Natural killer cell (primary cell): ENCODE results near the gene ELAVL1. TPM values are rescaled to one million over a fixed set of nuclear protein-coding genes. Genes with fewer than 3 reads are reported as not detected.

ENCODE experiments used
- ATAC-seq, 3 donors: fragments of 150-1000 bp in 2 of 3; fragments of 200-7000 bp in 1 of 3; cut with Tn5 transposase; 1 replicate in 1 of 3; 2 replicates in 2 of 3; pipeline ENCODE4 v1.10.0; 2021; ENCODE audit warnings: mild to moderate bottlenecking in 2 of 3, moderate library complexity in 2 of 3
- DNase-seq, 2 donors: peaks; one replicate each; pipeline versions ENCODE4 v3.0.0 to v3.0.0-alpha.2; 2013 to 2021; ENCODE audit warnings: mixed read lengths in 1 of 2
- H3K27ac ChIP-seq: one replicate; pipeline ENCODE4 v1.5.1; 2013; ENCODE audit warnings: mild to moderate bottlenecking, low read length
- H3K27me3 ChIP-seq: one replicate; pipeline ENCODE4 v1.6.1; 2013; ENCODE audit warnings: low read length; ENCODE audit not compliant: control insufficient read depth, insufficient read depth
- H3K36me3 ChIP-seq: one replicate; pipeline ENCODE4 v1.6.1; 2013; ENCODE audit warnings: low read length; ENCODE audit not compliant: control insufficient read depth, insufficient read depth
- H3K4me1 ChIP-seq: one replicate; pipeline ENCODE4 v1.6.1; 2013; ENCODE audit warnings: low read length; ENCODE audit not compliant: control insufficient read depth, insufficient read depth
- H3K4me3 ChIP-seq: one replicate; pipeline ENCODE4 v1.5.1; 2013; ENCODE audit warnings: low read length
- H3K9me3 ChIP-seq: one replicate; pipeline ENCODE4 v1.6.1; 2013; ENCODE audit warnings: low read length; ENCODE audit not compliant: control insufficient read depth, insufficient read depth
- H3K27ac Mint-ChIP-seq, 2 donors: one replicate each; pipeline ENCODE4 v1.8.0; 2022; ENCODE audit warnings: mild to moderate bottlenecking in 2 of 2, mixed read lengths in 2 of 2, moderate library complexity in 1 of 2
- H3K27me3 Mint-ChIP-seq, 2 donors: one replicate each; pipeline ENCODE4 v1.8.0; 2022; ENCODE audit warnings: low read depth in 2 of 2, mixed read lengths in 2 of 2
- H3K36me3 Mint-ChIP-seq: one replicate; pipeline ENCODE4 v1.8.0; 2022; ENCODE audit warnings: mixed read lengths
- H3K4me1 Mint-ChIP-seq, 2 donors: one replicate each; pipeline ENCODE4 v1.8.0; 2022; ENCODE audit warnings: mixed read lengths in 2 of 2
- H3K4me3 Mint-ChIP-seq: one replicate; pipeline ENCODE4 v1.8.0; 2022; ENCODE audit warnings: mild to moderate bottlenecking, moderate library complexity, mixed read lengths
- H3K9me3 Mint-ChIP-seq, 2 donors: one replicate each; pipeline ENCODE4 v1.8.0; 2022; ENCODE audit warnings: mixed read lengths in 2 of 2
- WGBS: methylation state at CpG from one replicate; pipeline ENCODE4 v1.1.7; 2013; ENCODE audit warnings: missing lambda C conversion rate; ENCODE audit not compliant: insufficient coverage; 5-methylcytosine and 5-hydroxymethylcytosine counted together
- intact Hi-C: fragments of 100-400 bp; cut with micrococcal nuclease; formaldehyde crosslinking; loops from one replicate; pipeline ENCODE4 v1.14.2; 2022
- total RNA-seq, 4 donors: library from RNA; stranded (reverse); fragments of 120-200 nt in 1 of 4; gene quantifications; one replicate each; pipeline versions ENCODE4 v1.2.3 to v1.2.4, GENCODE V29; 2013 to 2022
- TF ChIP-seq, protein P1 (sequence below): fragments of 200-600 bp; IDR thresholded peaks from one replicate; pipeline ENCODE4 v1.8.0; 2022; ENCODE audit warnings: antibody characterized with exemption

Gene ELAVL1
- 10 to 100 TPM; 36.9 to 43.9 (median 43.8) TPM for total RNA-seq
- total RNA-seq (2013): 40.6 TPM

DNA sequence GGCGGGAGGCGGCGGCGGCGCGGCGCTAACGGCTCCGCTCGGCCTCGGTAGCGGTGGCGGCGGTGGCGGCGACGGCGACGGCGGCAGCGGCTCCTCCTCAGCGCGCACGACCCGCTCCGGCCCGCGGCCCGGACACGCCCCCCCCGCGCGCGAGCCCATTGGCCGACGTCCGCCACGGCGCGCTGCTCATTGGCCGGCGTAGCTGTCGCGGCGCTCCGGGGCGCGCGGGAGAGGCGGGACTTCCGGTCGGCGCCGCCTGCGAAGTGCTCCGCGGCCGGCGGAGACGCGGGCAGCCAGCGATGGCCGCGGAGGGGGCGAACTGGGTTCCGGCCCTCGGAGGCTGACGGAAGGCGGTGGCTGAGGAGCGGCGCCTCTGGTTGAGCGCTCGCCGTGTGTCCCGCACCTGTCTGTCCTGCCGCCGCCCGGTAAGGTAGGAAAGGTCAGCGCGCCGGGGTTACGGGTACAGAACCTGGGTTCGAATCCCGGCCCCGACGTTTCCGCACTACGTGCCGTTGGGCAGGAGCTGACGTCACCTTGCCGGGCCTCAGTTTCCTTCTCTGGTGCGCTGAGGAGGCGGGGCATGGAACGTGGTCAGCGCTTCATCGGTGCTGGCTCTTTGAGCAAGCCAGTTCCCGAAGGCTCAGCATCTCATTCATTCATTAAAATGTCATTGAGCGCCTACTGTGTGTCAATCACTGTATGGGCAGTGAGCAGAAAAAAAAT, at the start of gene ELAVL1:
ELAVL1 (minus strand) TSS at position 108 of the 723 bp plus-strand sequence. CDS start 13,826 bp downstream, outside the sequence.
- ATAC-seq (peak; percentile 91 to 97 (median 94)), DNase-seq (peak; percentile 92 to 95)
- no peaks in the 10 kb centered on the region for H3K27me3 ChIP-seq
- peak within 1 kb of the TSS; percentile 95 for H3K4me3 ChIP-seq
- TF ChIP-seq, protein P1, sequence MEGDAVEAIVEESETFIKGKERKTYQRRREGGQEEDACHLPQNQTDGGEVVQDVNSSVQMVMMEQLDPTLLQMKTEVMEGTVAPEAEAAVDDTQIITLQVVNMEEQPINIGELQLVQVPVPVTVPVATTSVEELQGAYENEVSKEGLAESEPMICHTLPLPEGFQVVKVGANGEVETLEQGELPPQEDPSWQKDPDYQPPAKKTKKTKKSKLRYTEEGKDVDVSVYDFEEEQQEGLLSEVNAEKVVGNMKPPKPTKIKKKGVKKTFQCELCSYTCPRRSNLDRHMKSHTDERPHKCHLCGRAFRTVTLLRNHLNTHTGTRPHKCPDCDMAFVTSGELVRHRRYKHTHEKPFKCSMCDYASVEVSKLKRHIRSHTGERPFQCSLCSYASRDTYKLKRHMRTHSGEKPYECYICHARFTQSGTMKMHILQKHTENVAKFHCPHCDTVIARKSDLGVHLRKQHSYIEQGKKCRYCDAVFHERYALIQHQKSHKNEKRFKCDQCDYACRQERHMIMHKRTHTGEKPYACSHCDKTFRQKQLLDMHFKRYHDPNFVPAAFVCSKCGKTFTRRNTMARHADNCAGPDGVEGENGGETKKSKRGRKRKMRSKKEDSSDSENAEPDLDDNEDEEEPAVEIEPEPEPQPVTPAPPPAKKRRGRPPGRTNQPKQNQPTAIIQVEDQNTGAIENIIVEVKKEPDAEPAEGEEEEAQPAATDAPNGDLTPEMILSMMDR: no peak
- whole genome bisulfite sequencing: under 1% methylated on average over 98 of the region's 98 CpGs
- Mint-ChIP-seq H3K9me3 (no peaks in the 10 kb centered on the region), H3K4me3 (peak within 1 kb of the TSS; percentile 85), H3K36me3 (no peaks in the 10 kb centered on the region), H3K4me1 (peaks cover 36% of the 10 kb centered on the region in 2 donors), H3K27ac (peak within 1 kb of the TSS; percentile 74 to 78), H3K27me3 (no peaks in the 10 kb centered on the region)
- H3K36me3 ChIP-seq: no peaks in the 10 kb centered on the region
- H3K4me1 ChIP-seq: peaks cover 39% of the 10 kb centered on the region
- peak within 1 kb of the TSS; percentile 90 for H3K27ac ChIP-seq
- intact Hi-C loops: no loop called here
- no peaks in the 10 kb centered on the region for H3K9me3 ChIP-seq

DNA sequence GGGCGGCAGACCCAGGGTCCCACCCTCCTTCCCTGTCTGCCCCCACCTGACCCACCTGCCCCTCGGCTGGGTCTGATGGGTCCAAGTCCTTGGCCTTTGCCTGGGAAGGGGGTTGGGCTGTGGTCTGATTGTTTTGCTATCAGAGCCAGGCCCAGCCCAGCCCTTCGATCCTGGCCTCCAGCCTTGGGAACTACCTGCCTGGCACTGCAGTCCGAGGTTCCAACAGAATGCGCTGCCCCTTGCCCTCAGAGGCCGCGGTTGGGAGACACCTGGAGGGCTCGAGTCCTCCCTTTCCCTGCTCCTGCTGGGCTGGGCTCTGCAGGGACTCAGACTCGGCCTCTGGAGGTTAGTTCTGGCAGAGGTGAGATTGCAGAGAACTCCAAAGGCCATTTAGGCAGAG, 48.7 kb upstream of the ELAVL1 start:
- peaks cover 26% of the 10 kb centered on the region for H3K4me1 ChIP-seq
- Mint-ChIP-seq H3K27me3 (no peaks in the 10 kb centered on the region), H3K4me1 (peaks cover 7 to 24% of the 10 kb centered on the region in 2 donors), H3K9me3 (no peaks in the 10 kb centered on the region), H3K27ac (peak overlapping the region; percentile 12 to 52), H3K36me3 (no peaks in the 10 kb centered on the region), H3K4me3 (no peak overlapping the region)
- no peaks in the 10 kb centered on the region for H3K36me3 ChIP-seq
- intact Hi-C loops: no loop called here
- 83% methylated on average over 9 of the region's 9 CpGs for WGBS
- H3K27me3 ChIP-seq: no peaks in the 10 kb centered on the region
- TF ChIP-seq, protein P1: no peak
- ATAC-seq: no peak
- DNase-seq: no peak
- H3K27ac ChIP-seq: no peak overlapping the region
- no peaks in the 10 kb centered on the region for H3K9me3 ChIP-seq
- H3K4me3 ChIP-seq: no peak overlapping the region

DNA sequence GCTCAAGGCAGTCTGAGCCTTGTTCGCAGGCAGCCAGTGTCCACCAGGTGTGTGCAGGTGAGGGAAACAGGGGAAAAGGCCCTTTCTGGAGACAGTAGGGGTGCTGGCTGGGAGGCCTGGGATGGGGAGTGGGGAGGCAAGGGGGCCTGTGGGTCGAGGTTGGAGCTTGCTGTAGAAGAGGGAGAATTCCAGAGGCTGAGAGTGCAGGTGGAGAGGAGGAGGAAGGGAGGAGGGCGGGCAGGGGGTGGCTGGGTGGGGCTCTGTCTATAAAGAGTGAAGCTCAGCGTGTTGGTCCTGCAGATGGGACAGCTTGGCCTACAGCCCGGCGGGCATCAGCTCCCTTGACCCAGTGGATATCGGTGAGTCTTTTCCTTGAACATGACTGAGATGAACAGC, 47.0 kb upstream of the ELAVL1 start, which contains the start of gene CCL25:
CCL25 (plus strand) TSS at position 297 of the 396 bp plus-strand sequence. CDS start 290 bp downstream, outside the sequence.
- 87% methylated on average over 7 of the region's 7 CpGs for whole genome bisulfite sequencing
- no peaks in the 10 kb centered on the region for H3K27me3 Mint-ChIP-seq
- intact Hi-C loops: no loop called here
- no peaks in the 10 kb centered on the region for H3K9me3 Mint-ChIP-seq
- TF ChIP-seq, protein P1: no peak
- no peaks in the 10 kb centered on the region for H3K27me3 ChIP-seq
- H3K27ac Mint-ChIP-seq: peak within 1 kb of the TSS; percentile 51 to 89
- no peak within 1 kb of the TSS for H3K27ac ChIP-seq
- DNase-seq (no peak), ATAC-seq (no peak)
- peaks cover 7 to 24% of the 10 kb centered on the region in 2 donors for H3K4me1 Mint-ChIP-seq
- no peaks in the 10 kb centered on the region for H3K36me3 ChIP-seq
- no peak within 1 kb of the TSS for H3K4me3 Mint-ChIP-seq
- no peaks in the 10 kb centered on the region for H3K9me3 ChIP-seq
- H3K36me3 Mint-ChIP-seq: no peaks in the 10 kb centered on the region
- peaks cover 26% of the 10 kb centered on the region for H3K4me1 ChIP-seq
- H3K4me3 ChIP-seq: no peak within 1 kb of the TSS
